ENCODE data around the gene ADAMTS19. TPM values are rescaled to one million over a fixed set of nuclear protein-coding genes. Genes with fewer than 3 reads are reported as not detected.

Gene ADAMTS19
- total RNA-seq, 1 donor from 2014 or later = not detected

DNA sequence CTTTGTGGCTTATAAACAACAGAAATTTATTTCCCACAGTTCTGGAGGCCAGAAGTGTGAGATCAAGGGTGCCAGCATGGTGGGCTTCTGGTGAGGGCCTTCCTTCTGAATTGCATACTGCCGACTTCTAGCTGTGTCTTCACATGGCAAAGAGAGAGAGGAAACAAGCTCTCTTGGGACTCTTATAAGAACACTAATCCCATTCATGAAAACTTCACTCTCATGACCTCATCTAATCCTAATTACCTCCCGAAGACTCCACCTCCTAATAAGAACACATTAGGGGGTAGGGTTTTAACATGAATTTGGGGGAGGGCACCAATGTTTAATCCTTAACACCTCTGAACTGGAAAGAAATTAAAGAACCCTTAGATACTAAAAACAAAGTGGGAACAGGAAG, 211.9 kb downstream of the ADAMTS19 start:
- no peak for DNase-seq (ENCODE audit: low spot score)

DNA sequence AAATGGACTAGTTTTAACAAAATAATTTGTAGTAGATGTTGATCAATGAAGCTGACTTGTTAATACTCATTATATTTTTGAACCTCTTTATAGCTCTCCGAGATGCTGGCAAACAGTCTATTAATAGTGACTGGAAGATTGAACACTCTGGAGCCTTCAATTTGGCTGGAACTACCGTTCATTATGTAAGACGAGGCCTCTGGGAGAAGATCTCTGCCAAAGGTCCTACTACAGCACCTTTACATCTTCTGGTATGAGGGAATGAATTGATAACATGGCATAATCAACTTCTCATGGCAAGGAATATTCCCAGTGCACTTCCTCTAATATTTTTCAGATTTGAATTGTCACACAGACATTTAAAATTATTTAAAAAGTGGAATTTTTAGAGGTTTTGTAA, 219.6 kb downstream of the ADAMTS19 start:
- no peak for DNase-seq (ENCODE audit: low spot score)

DNA sequence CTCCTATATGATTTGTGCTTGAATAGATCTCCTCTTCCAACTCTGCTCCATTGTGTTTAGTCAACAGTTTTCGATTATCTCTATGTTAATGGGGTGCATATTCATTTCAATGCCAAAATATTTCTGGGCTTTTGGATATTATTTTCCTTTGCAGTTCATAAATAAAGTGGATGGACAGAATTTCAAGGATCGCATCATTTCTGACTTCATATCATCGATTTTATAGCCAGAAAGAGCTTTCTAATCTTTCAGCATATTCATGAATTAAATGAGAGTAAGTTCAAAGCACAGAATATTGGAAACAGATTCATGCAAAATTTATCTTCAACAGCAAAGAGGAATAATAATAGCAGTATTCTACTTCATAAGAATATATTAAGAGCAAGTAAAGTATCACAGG, 227.8 kb downstream of the ADAMTS19 start:
- no peak for DNase-seq (ENCODE audit: low spot score)

DNA sequence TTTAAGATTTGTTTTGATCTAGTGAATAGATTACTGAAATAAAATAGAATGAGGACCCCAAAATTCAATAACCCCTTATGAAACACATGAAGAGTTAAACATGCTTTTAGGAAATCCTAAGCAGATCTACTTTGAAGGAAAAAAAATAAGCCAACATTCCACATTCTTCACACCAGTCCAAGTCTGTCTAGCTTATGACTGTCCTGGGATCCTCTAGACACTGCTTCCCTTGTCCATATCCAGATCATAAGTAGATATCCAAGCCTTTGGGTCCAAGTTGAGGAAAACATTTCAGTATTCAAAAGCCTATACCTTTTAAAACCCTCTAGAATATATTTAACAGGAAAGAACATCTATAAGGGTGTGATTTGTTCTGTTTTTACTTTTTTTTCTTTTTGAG, 228.9 kb downstream of the ADAMTS19 start:
- DNase-seq (ENCODE audit: low spot score) = no peak

DNA sequence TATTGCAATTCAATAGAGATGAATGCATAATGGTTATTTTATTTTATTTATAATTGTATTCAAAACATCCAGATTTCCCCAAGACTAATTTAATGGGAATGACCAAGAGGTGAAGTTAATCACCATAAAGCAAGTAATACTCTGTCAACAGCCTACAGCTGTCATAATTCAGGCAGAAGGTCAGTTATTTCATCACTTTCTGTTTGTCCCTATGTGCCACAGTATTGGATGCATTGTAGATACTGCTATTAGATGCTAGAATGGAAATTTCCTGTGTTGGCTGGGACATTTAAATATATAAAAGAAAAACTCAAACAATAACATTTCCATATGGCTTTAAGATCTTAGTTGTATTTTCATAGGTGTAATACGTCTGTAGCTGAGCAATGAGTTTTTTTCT, 231.1 kb downstream of the ADAMTS19 start:
- no peak for DNase-seq (ENCODE audit: low spot score)

DNA sequence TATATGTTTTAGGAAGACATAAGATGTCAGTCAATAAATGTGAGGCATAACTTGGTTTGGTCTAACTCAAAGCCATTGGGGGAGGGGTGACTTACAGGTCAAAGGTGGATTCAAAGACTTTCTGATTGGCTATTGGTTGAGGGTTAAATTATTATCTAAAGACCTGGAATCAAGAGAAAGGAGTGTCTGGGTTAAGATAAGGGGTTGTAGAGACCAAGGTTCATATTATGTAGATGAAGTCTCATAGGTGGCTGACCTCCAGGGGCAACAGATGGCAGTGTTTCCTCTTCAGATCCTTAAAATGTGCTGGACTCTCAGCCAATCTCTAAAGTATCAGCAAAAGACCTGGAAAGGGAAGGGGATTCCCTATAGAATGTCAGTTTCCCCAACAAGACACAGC, 236.5 kb downstream of the ADAMTS19 start:
- DNase-seq (ENCODE audit: low spot score) = no peak

DNA sequence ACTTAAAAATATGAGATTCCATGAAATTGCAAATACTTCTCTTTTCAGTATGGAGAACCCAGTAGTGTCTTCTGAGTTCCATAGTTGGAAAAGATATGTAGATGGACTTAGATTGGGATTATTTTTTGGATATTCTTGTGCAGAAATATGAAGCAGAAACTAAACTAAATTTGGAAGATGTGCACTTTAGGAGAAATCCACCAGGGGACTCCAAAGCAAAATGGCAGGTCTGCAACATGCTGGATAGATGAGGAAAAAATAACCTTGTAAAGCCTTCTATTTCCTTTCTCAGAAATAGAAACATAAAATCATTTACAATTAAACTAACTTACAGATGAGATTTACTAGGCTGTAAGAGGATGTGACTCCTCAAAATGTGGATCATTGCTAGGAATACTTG, 238.6 kb downstream of the ADAMTS19 start:
- DNase-seq (ENCODE audit: low spot score) = no peak

DNA sequence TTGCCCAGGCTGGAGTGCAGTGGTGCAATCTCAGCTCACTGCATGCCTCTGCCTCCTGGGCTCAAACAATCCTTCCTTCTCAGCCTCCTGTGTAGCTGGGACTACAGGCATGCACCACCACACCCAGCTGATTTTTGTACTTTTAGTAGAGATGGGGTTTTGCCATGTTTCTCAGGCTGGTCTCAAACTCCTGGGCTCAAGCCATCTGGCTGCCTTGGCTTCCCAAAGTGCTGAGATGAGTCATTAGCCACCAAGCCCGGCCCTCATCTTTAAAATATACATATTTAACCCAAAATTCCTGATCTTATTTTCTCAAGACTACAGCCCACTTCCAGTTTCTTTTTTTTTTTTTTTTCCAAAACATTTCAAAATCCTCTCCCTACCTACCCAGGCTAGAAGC, 256.1 kb downstream of the ADAMTS19 start:
- no peak for DNase-seq (ENCODE audit: low spot score)

DNA sequence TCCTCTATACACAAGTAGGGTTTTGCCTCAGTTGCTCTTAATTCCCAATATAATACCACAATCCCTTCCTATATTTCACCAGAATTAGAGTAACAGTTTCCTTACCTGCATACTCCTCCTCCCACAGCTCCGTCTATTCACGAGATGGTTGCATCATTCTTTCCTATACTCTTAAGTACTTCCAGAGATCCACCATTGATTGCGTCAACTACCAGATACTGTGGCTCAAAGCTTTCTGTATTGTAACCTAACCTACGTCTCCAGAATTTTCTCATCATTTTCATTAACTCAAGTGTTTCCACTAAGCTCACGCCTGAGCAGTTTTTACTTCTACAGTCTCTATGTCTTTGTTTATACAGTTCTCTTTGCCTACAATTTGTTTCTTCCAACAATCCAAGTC, 256.6 kb downstream of the ADAMTS19 start:
- DNase-seq (ENCODE audit: low spot score) = no peak

DNA sequence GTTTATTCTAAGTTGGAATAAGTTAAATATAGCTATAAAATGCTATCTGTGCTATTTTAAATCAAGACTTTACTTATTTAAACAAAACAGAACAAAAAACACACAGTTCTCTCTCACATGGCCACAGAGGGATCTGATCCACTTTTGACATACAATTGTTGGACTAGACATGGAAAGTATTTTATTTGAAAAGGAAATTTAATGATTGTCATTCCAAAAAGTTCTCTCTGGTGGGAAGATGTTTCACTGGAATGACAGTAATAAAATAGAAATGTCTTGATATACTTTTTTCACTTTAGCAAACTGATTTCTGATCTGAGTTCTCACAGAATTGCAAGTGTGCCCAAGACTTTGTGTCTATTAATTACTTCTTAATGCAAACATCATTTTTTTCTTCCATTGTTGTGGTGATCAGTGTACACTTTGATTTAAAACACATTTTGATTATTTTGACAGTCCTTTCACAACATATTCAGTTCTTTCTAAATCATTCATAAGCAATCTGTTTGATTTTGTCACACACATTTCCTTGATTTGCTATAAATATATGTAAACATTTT, 257.7 kb downstream of the ADAMTS19 start:
- DNase-seq (ENCODE audit: low spot score) = no peak

DNA sequence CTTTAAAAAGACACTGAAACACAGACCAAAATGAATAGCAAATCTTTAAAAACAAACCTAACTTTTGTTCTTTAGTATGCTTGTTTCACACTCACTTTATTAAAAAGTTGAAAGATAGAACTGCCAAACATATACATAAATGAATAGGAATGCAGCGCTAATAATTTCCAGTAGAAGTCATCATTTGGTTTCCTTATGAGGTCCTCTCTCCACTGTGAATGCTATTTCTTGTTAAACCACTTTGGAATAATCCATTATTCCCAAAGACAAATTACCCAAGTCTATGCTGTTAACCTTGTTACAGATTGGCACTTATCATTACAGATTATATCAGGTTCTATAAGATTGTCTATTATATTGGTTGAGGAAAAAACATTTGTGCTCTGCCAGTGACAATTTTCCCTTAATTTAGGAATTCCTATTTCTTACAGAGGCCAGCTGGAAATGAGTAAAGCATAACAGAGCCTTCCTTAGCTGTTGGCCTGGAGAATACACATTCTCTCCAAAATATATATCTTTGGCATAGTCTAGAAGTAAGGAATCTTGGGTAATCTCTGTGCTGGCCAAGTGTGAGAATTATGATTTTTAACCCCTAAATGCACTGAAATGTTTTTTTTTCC, 258.5 kb downstream of the ADAMTS19 start:
- DNase-seq (ENCODE audit: low spot score) = no peak

DNA sequence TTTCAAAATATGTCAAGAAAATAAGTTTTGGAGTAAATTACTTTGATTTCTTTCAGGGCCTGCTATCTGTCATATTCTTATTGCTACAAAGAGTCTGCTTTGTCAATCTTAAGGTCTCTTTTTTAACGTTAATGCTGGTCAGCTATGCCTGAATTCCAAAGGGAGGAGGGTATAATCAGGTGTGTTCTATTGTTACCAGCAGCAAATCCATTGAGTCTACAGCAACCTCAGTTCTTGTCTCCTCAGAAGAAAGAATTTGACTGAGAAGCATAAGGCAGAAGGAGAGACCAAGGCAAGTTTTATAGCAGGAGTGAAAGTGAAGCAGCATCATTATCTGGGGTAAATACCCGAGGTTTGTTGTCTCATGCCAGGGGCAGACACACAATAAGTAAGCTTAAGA, 264.1 kb downstream of the ADAMTS19 start:
- DNase-seq (ENCODE audit: low spot score) = no peak

DNA sequence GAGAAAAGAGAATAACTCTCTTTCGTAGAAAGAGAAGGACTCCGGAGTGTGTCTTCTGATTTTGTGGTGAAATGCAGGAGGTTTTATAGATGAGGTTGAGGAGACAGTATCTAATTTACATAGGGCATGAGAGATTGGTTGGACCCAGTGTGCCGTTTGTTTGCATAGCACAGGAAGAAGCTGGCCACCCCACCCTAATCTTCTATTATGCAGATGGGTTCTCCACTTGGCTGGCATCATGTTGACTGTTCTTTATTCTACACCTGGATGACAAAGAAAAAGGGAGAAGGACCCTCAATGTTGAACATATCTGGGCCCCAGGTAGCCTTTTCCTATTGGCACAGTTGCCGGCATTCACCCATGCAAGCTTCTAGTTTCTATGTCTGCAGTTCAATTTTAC, 264.5 kb downstream of the ADAMTS19 start:
- no peak for DNase-seq (ENCODE audit: low spot score)

DNA sequence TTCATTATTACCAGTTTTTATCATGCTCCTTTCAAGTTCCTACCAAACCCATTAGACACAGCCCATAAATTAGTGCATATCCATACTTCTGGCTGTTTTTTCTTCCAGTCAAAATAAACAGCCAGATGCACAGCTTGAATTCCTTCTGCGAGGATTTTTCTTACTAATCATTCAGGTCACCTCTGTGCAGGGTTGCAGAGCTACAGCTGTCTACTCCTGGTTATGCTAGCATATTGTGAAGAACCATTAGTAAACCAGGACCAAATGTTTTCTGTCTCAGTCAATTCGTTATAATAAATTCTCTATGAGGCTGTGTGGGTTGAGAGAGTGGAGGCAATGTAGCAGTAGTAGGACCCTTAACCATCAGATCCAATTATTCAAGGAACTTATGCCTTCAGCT, 279.7 kb downstream of the ADAMTS19 start:
- no peak for DNase-seq (ENCODE audit: low spot score)

DNA sequence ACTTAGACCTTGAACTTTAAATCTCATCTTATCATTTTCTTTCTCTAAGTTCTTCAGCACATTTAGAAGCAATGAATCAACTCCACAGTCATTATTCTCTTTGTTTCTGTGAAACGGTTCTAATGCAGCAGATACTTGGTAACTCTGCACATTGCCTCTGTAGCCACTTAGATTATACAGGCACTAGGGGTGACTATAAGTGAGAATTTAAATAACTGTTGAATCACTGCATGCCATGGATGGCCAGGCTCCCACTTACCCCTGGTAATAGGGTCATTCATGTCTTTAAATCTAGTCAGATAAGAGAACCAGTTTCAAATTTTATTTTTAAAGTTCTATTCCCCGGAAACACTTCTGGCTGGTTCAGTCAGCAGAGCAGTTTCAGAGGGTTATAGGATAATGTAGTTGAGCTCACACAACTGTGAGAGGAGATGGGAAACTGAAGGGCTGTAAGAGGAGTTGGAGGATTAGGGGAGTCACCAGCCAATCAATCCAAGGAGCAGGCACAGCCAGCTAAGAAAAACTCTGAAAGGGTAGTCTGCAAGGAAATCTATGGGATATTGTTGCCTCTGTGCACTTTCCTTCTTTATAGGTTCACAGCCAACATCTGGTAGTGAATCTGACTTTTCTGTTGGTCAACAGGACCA, 283.6 kb downstream of the ADAMTS19 start:
- DNase-seq (ENCODE audit: low spot score) = no peak

DNA sequence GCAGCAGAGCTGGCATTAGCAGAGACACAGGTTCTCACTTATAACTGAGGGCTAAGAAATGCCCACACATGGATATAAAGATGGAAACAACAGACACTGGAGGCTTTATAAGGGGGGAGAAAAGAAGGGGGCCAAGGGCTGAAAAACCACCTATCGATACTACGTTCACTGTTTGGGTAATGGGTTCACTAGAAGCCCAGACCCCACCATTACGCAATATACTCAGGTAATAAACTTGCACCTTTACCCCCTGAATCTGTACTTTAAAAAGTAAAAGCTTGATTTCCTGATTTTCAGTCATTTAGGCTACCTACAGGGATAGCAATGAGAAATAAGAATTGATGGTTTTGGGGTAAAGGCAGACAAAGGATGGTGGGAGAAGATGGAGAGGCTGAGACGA, 285.9 kb downstream of the ADAMTS19 start:
- no peak for DNase-seq (ENCODE audit: low spot score)

DNA sequence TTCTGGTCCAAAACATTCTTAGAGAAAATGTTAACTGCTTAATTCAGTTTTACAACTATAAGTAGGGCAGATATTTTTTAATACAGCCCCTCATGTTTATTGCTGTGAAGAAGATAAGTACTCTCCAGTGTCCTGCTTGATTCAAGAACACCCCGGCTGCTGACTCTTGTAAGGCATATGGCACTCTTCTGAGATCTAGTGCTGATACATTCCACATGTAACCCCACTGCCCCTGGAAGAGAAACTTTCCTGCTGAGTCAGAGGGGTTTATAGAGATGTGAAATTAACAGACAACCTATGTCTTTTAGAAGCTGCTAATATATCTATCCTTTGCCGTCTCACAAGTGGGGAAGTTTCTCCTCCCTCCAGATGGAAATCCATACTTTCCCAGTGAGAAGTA, 286.8 kb downstream of the ADAMTS19 start:
- DNase-seq (ENCODE audit: low spot score) = no peak

DNA sequence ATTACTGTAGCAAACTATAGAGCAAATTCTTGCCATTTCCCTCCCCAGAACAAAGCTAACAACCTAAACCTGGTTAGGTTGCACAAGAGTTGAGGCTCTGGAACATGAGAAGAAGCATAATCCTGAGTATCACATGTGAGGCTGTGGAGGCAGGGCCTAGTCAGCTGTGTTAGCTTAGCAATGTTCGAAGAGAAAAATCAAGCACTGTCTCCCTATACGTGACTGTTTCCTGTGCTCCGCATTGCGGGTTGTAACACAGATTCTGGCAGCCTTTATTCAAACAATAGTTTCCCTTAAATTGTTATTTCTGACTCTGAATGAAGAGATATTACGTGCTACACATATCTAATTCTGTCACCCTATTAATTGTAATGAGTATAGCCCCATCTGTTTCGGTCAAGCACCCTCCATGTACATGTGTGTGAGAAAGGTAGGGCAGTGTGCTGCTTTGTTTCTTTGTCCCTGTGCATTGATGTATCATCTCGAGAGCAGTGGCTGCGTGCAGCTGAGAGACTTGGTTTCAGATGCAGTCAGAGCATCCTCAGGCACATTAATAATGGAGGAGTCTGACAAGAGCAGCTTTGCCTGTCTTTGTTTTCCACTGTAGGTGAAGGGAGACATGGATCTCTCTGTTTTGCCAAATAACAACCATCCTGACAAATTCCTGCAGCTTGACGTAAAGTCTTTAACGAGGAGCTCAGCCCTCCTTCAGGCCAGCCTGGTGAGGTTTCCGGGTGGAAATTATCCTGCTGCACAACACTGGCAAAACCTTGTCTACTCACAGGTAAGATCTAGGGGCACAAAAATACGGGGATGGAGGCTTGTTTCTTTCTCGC, 287.7 kb downstream of the ADAMTS19 start, which contains the start of gene MINAR2:
TSS of gene MINAR2 (plus strand) at position 523 of the 836 bp plus-strand sequence. CDS start at position 620, 97 bp downstream.
- no peak for DNase-seq (ENCODE audit: low spot score)

DNA sequence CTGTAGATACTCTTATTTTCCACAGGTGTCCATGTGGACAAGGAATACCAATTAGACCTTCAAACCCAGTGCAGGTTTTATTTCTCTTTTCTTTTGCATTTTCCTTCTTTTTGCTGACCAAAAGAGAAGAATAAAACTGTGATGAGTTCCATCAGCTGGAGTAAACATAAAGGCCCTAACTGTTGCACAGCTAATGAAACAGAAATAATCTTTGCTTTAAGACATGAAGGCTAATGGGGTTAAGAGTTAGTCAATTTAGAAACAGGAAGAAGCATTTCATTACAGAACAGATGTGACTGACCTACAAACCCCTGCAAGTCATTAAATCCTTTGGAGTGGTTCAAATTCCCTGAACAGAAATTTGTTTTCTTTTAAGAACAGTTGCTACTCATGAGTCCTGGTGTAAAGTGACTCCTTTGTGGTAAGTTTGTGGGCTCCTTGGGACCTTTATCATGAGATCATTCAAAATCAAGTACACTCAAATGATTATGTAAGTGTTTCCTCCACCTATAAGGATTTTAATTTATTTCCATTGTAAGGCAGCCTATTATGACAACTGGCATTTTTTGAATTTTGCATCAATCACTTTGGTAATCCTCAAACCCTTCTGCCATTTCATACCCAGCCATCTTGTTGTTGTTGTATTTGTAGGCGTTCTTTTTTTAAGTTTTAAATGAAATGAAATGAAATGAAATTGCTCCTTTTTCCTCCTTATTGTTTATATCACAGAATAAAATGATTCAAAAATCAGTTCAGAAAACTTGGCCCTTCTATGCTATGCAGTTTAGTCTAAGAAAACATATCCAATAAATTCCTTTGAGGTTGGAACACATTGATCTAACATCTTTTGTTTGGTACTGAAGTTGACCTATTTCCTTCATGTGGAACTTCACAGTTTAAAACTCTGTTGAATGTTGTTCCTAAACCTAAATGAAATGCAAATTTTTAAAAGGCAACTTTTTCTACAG, 289.1 kb downstream of the ADAMTS19 start:
- DNase-seq (ENCODE audit: low spot score) = no peak

DNA sequence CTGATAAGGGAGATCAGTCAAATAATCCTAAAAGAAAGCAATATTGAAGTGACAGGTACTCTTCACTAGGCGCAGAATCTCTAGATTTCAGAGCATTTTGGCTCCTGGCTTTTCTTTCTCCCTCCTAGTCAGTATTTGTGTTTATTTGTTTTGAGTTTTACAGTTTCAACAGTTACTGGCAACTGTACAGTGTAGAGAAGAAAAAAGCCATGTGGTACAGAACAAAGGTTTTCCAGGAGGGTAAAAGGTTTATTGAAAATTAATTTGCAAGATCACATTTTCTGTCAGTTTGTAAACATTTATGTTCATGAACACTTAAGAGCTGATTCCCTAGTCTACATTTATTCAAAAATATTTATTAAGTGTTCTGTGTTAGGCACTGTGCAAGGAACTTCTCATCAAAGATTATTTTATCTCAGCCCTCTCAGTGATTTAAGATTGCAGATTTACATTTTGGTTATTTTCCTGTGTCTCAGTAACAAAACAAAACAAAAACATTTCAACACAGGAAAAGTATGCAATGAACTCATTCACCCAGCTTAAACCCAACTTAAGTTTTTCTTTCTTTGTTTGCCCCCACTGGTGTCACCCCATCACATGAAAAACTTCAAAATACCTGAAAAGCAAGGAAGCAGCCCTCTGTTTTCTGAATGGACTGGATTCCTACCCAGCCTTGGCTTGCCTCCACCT, 300.7 kb downstream of the ADAMTS19 start:
- DNase-seq (ENCODE audit: low spot score) = no peak

Measured in mesenteric fat pad (tissue), 1 donor.